ENCODE data around the gene AFDN. TPM values are rescaled to one million over a fixed set of nuclear protein-coding genes. Genes with fewer than 3 reads are reported as not detected.

Gene AFDN
- total RNA-seq, 4 donors from 2014 or later: 148 to 371 (median 204) TPM

GRCh38 chr6:167807756-167808155 is 19.0 kb upstream of the AFDN start:
- 64 to 77% methylated on average over 3 of the region's 3 CpGs for WGBS, 2 donors (ENCODE audit: low coverage in 1 of 2)
- DNase-seq: no peak
- peaks cover 0 to 20% (median 6%) of the 10 kb centered on the region in 4 donors for H3K4me1 ChIP-seq
- peaks cover 0 to 2% of the 10 kb centered on the region in 2 donors for H3K9me3 ChIP-seq
- in situ Hi-C loops (cut with MboI; ENCODE audit: low pct_ligation_motif_present in 1 of 4, low pct_unique_long_range_greater_than_20kb in 1 of 4, low sequenced_read_pairs in 3 of 4): no loop called here
- peaks cover 5% of the 10 kb centered on the region for H3K27me3 ChIP-seq
- H3K27ac ChIP-seq: no peak overlapping the region
- H3K36me3 ChIP-seq: no peaks in the 10 kb centered on the region
- H3K4me3 ChIP-seq: no peak overlapping the region
- intact Hi-C loops (cut with DNase I; ENCODE audit: low total_unique reads): no loop called here
- TF ChIP-seq POLR2A (IDR thresholded peaks at IDR 0.05) (no peak), CTCF (IDR thresholded peaks at IDR 0.05) (no peak), EP300 (IDR thresholded peaks at IDR 0.05; ENCODE audit: low read depth) (no peak), POLR2AphosphoS5 (IDR thresholded peaks at IDR 0.05) (no peak)

GRCh38 chr6:167811040-167811439 is 15.7 kb upstream of the AFDN start:
- intact Hi-C loops (cut with DNase I; ENCODE audit: low total_unique reads): no loop called here

GRCh38 chr6:167811442-167812087 is 15.1 kb upstream of the AFDN start:
- Histone ChIP-seq H3K27ac (no peak overlapping the region), H3K27me3 (peaks cover 5% of the 10 kb centered on the region), H3K4me3 (no peak overlapping the region), H3K4me1 (peaks cover 0 to 6% (median under 1%) of the 10 kb centered on the region in 4 donors), H3K36me3 (no peaks in the 10 kb centered on the region), H3K9me3 (peaks cover 0 to 2% of the 10 kb centered on the region in 2 donors)
- no peak for DNase-seq
- 64 to 69% methylated on average over 5 of the region's 5 CpGs for WGBS, 2 donors (ENCODE audit: low coverage in 1 of 2)
- intact Hi-C loops (cut with DNase I; ENCODE audit: low total_unique reads): no loop called here
- in situ Hi-C loops (cut with MboI; ENCODE audit: low pct_ligation_motif_present in 1 of 4, low pct_unique_long_range_greater_than_20kb in 1 of 4, low sequenced_read_pairs in 3 of 4): no loop called here
- TF ChIP-seq CTCF (IDR thresholded peaks at IDR 0.05) (no peak), EP300 (IDR thresholded peaks at IDR 0.05; ENCODE audit: low read depth) (no peak), POLR2AphosphoS5 (IDR thresholded peaks at IDR 0.05) (no peak), POLR2A (IDR thresholded peaks at IDR 0.05) (no peak)

More at GRCh38 chr6:167811040-167811439, 15.7 kb upstream of the AFDN start:
- Histone ChIP-seq H3K27me3 (peaks cover 5% of the 10 kb centered on the region), H3K27ac (no peak overlapping the region), H3K9me3 (peaks cover 0 to 2% of the 10 kb centered on the region in 2 donors), H3K4me1 (peaks cover 0 to 9% (median 2%) of the 10 kb centered on the region in 4 donors), H3K36me3 (no peaks in the 10 kb centered on the region), H3K4me3 (no peak overlapping the region)
- in situ Hi-C loops (cut with MboI; ENCODE audit: low pct_ligation_motif_present in 1 of 4, low pct_unique_long_range_greater_than_20kb in 1 of 4, low sequenced_read_pairs in 3 of 4): no loop called here
- 78 to 87% methylated on average over 4 to 5 of the region's 5 CpGs for WGBS, 2 donors (ENCODE audit: low coverage in 1 of 2)
- DNase-seq: no peak
- TF ChIP-seq EP300 (IDR thresholded peaks at IDR 0.05; ENCODE audit: low read depth) (no peak), POLR2AphosphoS5 (IDR thresholded peaks at IDR 0.05) (no peak), POLR2A (IDR thresholded peaks at IDR 0.05) (no peak), CTCF (IDR thresholded peaks at IDR 0.05) (no peak)

- Histone ChIP-seq H3K27ac (no peak overlapping the region), H3K9me3 (peaks cover 0 to 2% of the 10 kb centered on the region in 2 donors), H3K36me3 (no peaks in the 10 kb centered on the region), H3K4me3 (no peak overlapping the region), H3K4me1 (peaks cover 0 to 2% (median 0%) of the 10 kb centered on the region in 4 donors), H3K27me3 (peaks cover 5% of the 10 kb centered on the region)
- no peak for TF ChIP-seq EP300 (IDR thresholded peaks at IDR 0.05; ENCODE audit: low read depth)
- in situ Hi-C loops (cut with MboI; ENCODE audit: low pct_ligation_motif_present in 1 of 4, low pct_unique_long_range_greater_than_20kb in 1 of 4, low sequenced_read_pairs in 3 of 4): no loop called here
- intact Hi-C loops (cut with DNase I; ENCODE audit: low total_unique reads): no loop called here
- WGBS, 2 donors (ENCODE audit: low coverage in 1 of 2): 61 to 70% methylated on average over 2 of the region's 2 CpGs
- no peak for DNase-seq
Observed at GRCh38 chr6:167812088-167812487, 14.6 kb upstream of the AFDN start.
